GM21390 (cell line): ENCODE results near the gene MAP9.
"Not testable (repeated sequence)": the region's sequence is repeated elsewhere in the genome, so short reads cannot be mapped to it uniquely, and the experiment has no call there.

ENCODE experiments used
- ATAC-seq: cut with Tn5 transposase; IDR thresholded peaks from one replicate; pipeline ENCODE4 v1.9.1; 2021; ENCODE audit not compliant: unreplicated experiment

The MAP9 gene

GRCh38 chr4:155353923-155354540 is 22.7 kb downstream of the MAP9 start:
- ATAC-seq, result peak; percentile 99

- no peak for ATAC-seq
Measured at GRCh38 chr4:155342142-155342541, 34.6 kb downstream of the MAP9 start.

DNA sequence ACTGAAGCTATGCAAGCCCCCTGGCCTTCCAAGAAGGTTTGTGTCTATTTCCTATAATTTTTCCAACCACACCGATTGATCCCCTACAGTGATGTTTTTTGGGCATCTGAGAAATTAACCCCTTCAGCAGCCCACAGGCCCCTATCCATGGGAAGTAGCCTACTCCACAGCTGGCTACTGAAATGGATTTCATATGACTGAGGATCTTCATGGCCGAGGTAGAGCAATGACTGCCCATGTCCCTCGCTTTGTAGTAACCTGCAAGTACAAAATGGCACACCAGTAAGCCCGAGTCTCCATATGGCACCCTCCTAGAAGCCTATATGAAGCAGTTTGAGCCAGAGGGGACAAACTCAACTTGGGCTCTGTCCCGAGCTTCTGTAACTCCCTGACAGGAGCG is 36.8 kb downstream of the MAP9 start:
- ATAC-seq, result no peak

GRCh38 chr4:155339588-155339987 is 37.2 kb downstream of the MAP9 start:
- no peak for ATAC-seq

- ATAC-seq, result no peak
Measured at GRCh38 chr4:155338196-155338595, 38.6 kb downstream of the MAP9 start.

DNA sequence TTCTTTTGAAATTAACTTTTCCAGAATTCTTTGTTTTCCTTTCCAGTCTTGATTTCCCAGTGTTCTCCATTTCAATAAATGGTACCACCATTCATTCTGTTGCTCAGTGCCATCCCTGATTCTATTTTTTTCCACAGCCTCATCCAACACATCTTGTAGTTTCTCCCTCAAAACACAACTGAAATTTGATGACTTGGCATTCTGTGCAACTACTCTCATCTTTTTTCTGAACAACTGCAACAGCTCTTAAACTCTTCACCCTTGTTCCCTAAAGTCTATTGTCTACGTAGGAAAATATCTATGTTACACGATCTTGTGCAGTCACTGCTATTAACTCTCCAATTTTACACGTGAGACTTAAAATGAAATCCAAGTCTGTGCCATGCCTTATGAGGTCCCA is 40.5 kb downstream of the MAP9 start:
- ATAC-seq, result no peak

DNA sequence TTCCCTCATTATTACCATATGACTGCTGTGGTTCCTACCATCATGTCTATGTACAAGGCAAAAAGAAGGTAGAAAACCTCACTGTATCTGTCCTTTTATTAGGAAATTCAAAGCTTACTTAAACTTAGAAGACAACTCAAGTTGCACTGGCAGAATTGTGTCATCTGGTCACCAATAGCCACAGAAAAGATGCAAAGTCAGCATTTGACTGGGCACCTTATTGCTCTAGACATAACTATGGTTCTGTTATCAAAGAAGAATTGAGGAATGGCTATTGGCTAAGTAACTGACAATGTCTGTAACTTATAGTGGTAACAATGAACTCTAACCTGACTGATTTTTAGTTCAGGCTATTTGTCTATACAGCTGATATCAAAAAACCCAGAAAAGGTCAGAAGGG is 45.3 kb downstream of the MAP9 start:
- no peak for ATAC-seq

- ATAC-seq, result no peak
Measured at GRCh38 chr4:155322782-155323181, 54.0 kb downstream of the MAP9 start.

- ATAC-seq, result no peak
Measured at GRCh38 chr4:155321006-155321405, 55.8 kb downstream of the MAP9 start.

GRCh38 chr4:155319516-155319915 is 57.2 kb downstream of the MAP9 start:
- no peak for ATAC-seq

GRCh38 chr4:155312027-155312426 is 64.7 kb downstream of the MAP9 start:
- ATAC-seq, result not testable (repeated sequence)

DNA sequence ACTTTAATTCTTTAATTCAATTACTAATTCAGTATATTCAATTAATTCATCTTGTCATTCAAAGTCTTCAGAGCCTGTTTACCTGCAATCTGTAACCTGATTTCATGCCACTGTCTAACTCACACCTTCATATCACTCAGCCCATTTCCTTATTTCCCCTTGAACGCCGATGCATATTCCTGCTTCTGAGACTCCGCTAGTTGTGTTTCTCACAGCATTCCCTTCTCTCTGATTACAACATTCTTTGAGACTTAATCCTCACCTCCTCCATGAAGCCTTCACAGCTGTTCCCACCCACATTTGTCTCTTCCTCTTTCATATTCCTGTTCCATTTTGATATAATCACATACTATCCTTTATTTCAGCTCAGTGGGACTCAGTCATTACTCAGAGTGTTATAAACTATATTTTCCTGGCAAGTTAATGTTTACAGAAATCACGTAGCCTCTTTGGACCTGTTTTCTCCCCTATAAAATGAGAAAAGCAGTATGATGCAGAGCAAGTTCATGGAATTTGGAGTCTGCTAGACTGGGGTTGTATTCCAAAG is 69.0 kb downstream of the MAP9 start:
- ATAC-seq, result no peak

- ATAC-seq, result no peak
Measured at GRCh38 chr4:155305619-155306018, 71.1 kb downstream of the MAP9 start.

GRCh38 chr4:155304375-155304774 is 72.4 kb downstream of the MAP9 start:
- ATAC-seq, result no peak

DNA sequence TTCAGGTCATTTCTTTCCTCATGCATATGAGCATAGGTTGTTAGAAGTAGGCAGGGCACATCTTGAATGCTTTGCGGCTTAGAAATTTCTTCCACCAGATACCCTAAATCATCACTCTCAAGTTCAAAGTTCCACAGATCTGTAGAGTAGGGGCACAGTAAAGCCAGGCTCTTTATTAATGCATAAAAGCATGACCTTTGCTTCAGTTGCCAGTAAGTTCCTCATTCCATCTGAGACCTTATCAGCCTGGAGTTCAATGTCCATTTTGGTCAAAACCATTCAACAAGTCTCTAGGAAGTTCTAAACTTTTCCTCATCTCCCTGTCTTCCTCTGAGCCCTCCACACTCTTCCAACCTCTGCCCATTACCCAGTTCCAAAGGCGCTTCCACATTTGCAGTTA is 77.7 kb downstream of the MAP9 start:
- no peak for ATAC-seq
